T-helper 2 cell (primary cell): ENCODE results near the gene TTC9B.

ENCODE experiments used
- DNase-seq, 5 experiments: peaks; one replicate each; pipeline versions ENCODE4 v3.0.0 to v3.0.0-alpha.2; 2012 to 2022

The TTC9B gene

GRCh38 chr19:40247735-40248262, 29.6 kb upstream of the TTC9B start:
- DNase-seq, result no peak

GRCh38 chr19:40247178-40247577, 29.0 kb upstream of the TTC9B start:
- no peak for DNase-seq

- DNase-seq, result no peak
These were observed 28.3 kb upstream of the TTC9B start for GRCh38 chr19:40246292-40247073.

GRCh38 chr19:40245506-40246128, 27.4 kb upstream of the TTC9B start:
- no peak for DNase-seq

- DNase-seq, result no peak
These were observed 26.6 kb upstream of the TTC9B start for GRCh38 chr19:40244579-40245317.

GRCh38 chr19:40243181-40243580, 25.0 kb upstream of the TTC9B start:
- DNase-seq, result no peak

- no peak for DNase-seq
These were observed 24.3 kb upstream of the TTC9B start for GRCh38 chr19:40242480-40242879.

- no peak for DNase-seq
These were observed 23.7 kb upstream of the TTC9B start for GRCh38 chr19:40241809-40242384.

GRCh38 chr19:40241125-40241808, 23.1 kb upstream of the TTC9B start:
- DNase-seq, result no peak

- DNase-seq, result no peak
These were observed 22.1 kb upstream of the TTC9B start for GRCh38 chr19:40240332-40240731.

- DNase-seq, result no peak
These were observed 21.4 kb upstream of the TTC9B start for GRCh38 chr19:40239415-40240226.

- DNase-seq, result no peak
These were observed 20.6 kb upstream of the TTC9B start for GRCh38 chr19:40238775-40239174.

- DNase-seq, result no peak
These were observed 19.6 kb upstream of the TTC9B start for GRCh38 chr19:40237791-40238190.

- DNase-seq, result no peak
These were observed 18.2 kb upstream of the TTC9B start for GRCh38 chr19:40236366-40236765.

GRCh38 chr19:40236026-40236355, 17.8 kb upstream of the TTC9B start:
- DNase-seq, result no peak

GRCh38 chr19:40235238-40236025, 17.2 kb upstream of the TTC9B start:
- DNase-seq, result no peak

GRCh38 chr19:40234429-40235237, 16.4 kb upstream of the TTC9B start:
- no peak for DNase-seq

GRCh38 chr19:40233811-40234389, 15.7 kb upstream of the TTC9B start:
- DNase-seq, result no peak

- no peak for DNase-seq
These were observed 15.0 kb upstream of the TTC9B start for GRCh38 chr19:40232949-40233810.
